Retina (tissue), 1 donor: ENCODE results near the gene BANF2.
"Not testable (repeated sequence)": the region's sequence is repeated elsewhere in the genome, so short reads cannot be mapped to it uniquely, and the experiment has no call there.

Experiments used
- DNase-seq: peaks from one replicate; pipeline ENCODE4 v3.0.0-alpha.2; 2016

Gene BANF2

GRCh38 chr20:17683218-17684076, 16.3 kb upstream of the BANF2 start:
- DNase-seq: no peak

GRCh38 chr20:17684077-17684888, 15.5 kb upstream of the BANF2 start:
- DNase-seq: no peak

- no peak for DNase-seq
These were observed 14.6 kb upstream of the BANF2 start for GRCh38 chr20:17685168-17685567.

GRCh38 chr20:17687800-17688199, 12.0 kb upstream of the BANF2 start:
- no peak for DNase-seq

- no peak for DNase-seq
These were observed 10.8 kb upstream of the BANF2 start for GRCh38 chr20:17688965-17689364.

GRCh38 chr20:17690144-17690543, 9.6 kb upstream of the BANF2 start:
- DNase-seq: no peak

GRCh38 chr20:17691758-17692157, 8.0 kb upstream of the BANF2 start:
- no peak for DNase-seq

DNA sequence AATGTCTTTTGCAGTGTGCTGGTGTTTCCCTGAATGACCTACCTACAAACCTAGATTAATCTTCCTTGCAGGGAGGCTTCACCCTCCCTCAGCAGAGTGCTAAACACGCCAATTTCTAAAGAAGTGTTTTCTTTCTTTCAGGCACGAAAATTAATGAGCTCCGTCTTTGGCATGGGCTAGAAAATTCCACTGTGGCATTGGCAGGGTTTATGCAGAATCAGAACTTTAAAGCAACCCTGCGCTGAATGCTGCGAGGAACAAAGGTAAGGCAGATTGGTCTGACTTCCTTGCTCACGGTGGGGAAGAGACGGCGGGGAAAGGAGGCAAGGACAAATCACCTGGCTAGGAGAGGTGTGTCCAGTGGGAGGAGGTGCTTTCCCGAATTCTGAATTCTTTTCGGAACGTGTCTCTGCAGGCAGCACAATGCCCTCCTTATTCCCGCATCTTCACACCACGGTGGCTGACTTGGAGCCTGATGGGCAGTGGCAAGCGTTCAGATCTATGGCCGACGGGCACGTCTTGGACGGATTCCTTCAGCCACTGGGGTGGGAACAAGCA, 6.2 kb upstream of the BANF2 start:
- no peak for DNase-seq

DNA sequence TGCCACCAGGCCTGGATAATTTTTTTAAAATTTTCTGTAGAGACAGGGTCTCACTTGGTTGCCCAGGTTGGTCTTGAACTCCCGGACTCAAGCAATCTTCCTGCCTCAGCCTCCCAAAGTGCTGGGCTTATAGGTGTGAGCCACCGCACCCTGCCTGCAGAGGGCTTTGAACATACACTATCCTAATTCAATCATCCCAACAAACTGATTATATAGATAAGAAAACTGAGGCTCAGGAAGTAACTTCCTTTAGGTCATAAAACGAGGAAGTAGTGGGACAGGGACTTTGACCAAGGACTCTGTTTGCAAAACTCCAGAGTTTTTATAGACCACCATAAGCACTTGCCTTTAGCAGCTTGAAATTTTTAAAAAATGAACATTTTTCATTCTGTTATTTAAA, 5.0 kb upstream of the BANF2 start:
- no peak for DNase-seq

- no peak for DNase-seq
These were observed 3.5 kb upstream of the BANF2 start for GRCh38 chr20:17696287-17696686.

- DNase-seq: no peak
These were observed 2.6 kb upstream of the BANF2 start for GRCh38 chr20:17697171-17697570.

DNA sequence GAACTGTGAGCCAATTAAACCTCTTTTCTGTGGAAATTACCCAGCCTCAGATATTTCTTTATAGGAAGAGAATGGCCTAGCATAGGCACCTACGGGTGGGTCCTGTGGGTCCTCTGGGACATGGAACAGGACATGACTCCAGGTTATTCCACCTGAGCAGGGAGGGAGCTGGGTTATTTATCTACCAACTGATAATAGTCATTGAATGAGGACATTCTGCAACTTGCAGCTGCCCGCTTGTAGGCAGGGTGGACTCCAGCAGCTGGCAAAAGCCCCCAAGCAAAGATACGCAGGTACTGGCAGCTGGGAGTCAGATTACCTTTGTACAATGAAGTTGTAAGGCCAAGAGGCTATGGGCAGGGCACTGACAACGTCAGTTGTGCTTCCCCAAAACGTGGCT, 1.4 kb upstream of the BANF2 start:
- DNase-seq: no peak

DNA sequence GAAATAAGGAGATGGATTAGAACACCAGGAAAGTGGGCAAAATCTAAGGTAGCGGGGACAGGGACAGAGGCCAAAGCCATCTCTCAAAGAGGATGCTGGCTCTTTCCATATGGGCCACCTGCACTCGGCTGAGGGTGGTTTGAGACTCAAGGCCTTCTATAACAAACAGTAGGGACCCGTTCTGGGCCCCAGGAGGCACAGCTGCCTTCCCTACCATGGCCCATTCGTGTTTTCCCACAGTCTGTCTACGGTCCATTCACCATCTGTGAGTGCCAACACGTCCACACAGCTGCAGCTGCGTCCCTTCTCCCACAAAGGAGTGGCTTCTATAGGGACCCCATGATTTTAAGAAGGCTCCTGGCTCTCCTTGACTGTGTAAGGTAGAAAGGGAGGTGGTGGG, 871 bp downstream of the BANF2 start:
- no peak for DNase-seq

DNA sequence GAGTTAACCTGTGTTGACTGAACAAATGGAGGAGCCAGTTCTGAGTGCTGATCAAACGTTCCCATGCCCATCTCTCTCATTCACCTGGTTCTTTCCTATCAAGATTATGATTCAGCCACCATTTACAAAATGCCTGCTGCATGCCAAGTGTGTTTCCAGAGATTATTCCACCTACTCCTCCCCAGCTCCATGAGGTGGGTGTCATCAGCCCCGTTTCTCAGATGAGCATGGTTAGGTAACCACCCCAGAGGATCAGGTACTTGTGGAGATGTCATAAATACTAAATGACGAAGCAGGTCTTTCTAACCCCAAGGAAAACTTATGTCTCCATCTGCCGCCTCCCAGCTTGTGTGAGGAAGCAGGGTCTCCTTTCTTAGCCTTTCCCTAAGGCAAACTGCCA, 2.1 kb downstream of the BANF2 start:
- DNase-seq: no peak

DNA sequence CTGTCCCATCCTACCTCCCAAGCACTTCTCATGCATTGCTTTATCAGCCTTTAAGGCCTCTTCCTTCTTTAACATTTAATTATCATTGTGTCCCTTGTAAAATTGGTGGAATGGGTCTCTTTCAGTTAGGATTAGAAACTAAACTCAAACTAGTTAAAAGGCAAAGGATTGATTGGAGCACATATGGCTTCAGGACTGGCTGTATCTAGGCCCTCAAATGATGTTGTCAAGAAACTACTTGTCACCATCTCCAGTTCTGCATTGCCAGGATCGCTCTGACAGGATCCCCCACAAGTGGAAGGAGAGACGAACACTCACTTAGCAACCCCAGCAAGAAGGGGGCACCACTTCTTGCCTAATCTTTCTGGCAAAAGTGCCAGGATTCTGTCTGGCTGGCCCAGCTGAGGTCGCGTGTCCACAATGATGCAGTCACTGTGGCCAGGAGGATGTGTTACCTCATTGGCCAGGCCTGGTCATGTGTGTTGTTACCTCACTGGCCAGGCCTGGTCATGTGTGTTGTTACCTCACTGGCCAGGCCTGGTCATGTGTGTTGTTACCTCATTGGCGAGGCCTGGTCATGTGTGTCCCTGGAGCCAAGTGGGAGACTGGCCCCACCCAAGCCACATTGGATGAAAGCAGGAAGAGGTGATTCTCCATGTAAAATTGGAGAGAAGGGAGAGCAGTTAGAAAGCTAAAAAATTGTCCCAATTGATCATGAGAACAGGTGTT, 5.0 kb downstream of the BANF2 start:
- no peak for DNase-seq

DNA sequence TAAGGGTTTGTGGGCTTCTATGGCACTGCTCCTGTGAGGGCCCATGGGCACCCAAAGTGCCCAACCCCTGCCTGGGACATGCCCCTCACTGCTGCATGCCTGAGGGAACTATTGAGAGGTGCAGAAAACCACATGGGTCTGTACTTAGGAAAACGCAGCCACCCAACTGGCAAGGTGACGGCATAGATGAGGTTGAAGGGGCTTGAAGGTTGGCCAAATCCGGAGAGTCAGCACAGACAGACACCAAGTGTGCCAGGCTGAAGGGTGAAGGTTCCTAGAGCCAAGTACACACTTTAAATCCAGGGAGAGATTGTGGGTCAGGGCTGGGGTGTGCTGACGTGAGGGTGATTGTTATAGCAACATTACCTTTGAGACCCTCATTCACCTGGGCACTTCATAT, 6.2 kb downstream of the BANF2 start:
- DNase-seq: no peak

DNA sequence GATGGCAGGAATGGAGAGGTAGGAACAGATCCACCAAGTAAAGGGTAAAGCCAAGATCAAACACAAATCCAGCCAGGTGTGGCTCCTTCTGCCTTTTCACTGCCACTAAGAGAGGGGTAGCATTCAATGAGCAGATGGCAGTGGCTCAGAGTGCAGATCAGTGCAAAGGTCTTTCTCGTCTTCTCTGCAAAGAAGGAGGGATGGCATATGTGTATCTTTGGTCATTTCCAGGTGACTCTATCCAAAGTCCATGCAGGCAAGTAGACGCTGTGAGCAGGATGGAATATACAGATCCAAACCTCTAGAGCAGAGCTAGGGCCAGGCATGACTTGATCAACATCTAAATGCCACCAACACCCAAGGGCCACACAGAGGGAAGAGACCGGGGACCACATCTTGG, 6.9 kb downstream of the BANF2 start:
- DNase-seq: no peak

- not testable (repeated sequence) for DNase-seq
These were observed 8.2 kb downstream of the BANF2 start for GRCh38 chr20:17707951-17708350.

DNA sequence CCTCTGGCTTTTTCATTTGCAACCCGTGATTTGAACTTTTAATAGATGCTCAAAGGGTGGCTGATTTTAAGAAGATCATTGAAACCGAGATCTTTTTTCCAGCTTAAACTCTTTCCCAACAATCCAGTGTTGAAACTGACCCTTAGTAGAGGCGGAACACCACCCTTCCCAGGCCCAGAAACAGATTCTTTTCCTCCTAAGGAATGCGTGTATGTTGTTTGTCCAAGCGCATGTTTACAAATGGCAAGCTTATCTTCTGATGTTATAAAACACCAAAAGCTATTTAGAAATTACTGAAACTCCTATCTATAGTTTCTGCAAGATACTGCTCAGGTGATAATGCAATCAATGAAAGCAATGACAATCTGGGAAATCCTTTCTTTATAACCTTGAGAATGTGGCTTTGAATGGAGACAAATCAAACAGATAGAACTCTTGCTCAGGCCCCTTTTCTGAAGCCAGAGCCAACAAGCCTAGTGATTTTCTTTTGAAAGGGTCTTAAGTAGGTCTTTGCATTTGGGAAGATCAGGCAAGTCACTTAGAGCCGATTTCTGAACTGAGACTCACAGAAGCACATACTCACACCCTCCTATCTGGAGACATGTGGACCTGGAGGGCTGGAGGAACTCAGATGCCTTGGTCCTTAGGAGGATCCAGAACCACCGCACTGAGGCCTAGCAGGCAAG, 9.1 kb downstream of the BANF2 start:
- DNase-seq: no peak

- no peak for DNase-seq
These were observed 9.9 kb downstream of the BANF2 start for GRCh38 chr20:17709361-17710293.
